Uterus (tissue), 2 donors: ENCODE data around the gene NPAS2.

Experiments
- POLR2A ChIP-seq, 2 donors: fragments of 450-650 bp; IDR thresholded peaks; one replicate each; pipeline ENCODE4 v1.6.1; 2016; ENCODE audit warnings: antibody characterized with exemption in 2 of 2, mild to moderate bottlenecking in 1 of 2, moderate library complexity in 1 of 2
- TF ChIP-seq, protein P1 (sequence below), 4 experiments: fragments of 200-600 bp in 2 of 4; fragments of 450-650 bp in 2 of 4; sonication (generic) in 2 of 4; IDR thresholded peaks; one replicate each; pipeline ENCODE4 v1.5.1; 2016 to 2019; ENCODE audit warnings: antibody characterized with exemption in 4 of 4, mild to moderate bottlenecking in 2 of 4, moderate library complexity in 1 of 4

DNA sequence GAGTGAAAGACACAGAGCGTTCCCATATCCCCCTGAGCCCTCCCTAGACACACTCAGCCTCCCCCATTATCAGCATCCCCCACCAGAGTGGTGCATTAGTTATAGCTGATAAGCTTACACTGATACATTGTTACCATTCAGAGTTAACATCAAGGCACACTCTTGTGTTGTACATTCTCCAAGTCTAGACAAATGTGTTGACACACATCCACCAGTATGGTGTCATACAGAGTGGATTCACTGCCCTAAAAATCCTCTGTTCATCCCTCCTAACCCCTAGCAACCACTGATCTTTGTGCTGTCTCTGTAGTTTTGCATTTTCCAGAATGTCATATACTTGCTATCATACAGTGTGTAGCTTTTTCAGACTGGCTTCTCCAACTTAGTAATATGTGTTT is 104.2 kb downstream of the NPAS2 start:
- TF ChIP-seq POLR2A (IDR thresholded peaks at IDR 0.05) = no peak
- TF ChIP-seq, protein P1, sequence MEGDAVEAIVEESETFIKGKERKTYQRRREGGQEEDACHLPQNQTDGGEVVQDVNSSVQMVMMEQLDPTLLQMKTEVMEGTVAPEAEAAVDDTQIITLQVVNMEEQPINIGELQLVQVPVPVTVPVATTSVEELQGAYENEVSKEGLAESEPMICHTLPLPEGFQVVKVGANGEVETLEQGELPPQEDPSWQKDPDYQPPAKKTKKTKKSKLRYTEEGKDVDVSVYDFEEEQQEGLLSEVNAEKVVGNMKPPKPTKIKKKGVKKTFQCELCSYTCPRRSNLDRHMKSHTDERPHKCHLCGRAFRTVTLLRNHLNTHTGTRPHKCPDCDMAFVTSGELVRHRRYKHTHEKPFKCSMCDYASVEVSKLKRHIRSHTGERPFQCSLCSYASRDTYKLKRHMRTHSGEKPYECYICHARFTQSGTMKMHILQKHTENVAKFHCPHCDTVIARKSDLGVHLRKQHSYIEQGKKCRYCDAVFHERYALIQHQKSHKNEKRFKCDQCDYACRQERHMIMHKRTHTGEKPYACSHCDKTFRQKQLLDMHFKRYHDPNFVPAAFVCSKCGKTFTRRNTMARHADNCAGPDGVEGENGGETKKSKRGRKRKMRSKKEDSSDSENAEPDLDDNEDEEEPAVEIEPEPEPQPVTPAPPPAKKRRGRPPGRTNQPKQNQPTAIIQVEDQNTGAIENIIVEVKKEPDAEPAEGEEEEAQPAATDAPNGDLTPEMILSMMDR (IDR thresholded peaks at IDR 0.05) = no peak
